GM18861 (cell line): Measurements from ENCODE around the gene TPSAB1.
"Not testable (repeated sequence)": the region's sequence is repeated elsewhere in the genome, so short reads cannot be mapped to it uniquely, and the experiment has no call there.

ENCODE experiments used
- ATAC-seq: cut with Tn5 transposase; IDR thresholded peaks from one replicate; pipeline ENCODE4 v1.9.1; 2021; ENCODE audit not compliant: unreplicated experiment

The TPSAB1 gene

GRCh38 chr16:1223355-1224214 lies 16.9 kb upstream of the TPSAB1 start:
- no peak for ATAC-seq

GRCh38 chr16:1224558-1224957 lies 15.9 kb upstream of the TPSAB1 start:
- no peak for ATAC-seq

- no peak for ATAC-seq
Observed at GRCh38 chr16:1225051-1225451, 15.5 kb upstream of the TPSAB1 start, which contains the start of gene TPSG1. Gene TPSG1, minus strand, starts transcription at chr16:1225268. Its CDS starts 16 bp downstream, at chr16:1225252.

GRCh38 chr16:1225728-1226311 lies 14.7 kb upstream of the TPSAB1 start:
- not testable (repeated sequence) for ATAC-seq

- not testable (repeated sequence) for ATAC-seq
Observed at GRCh38 chr16:1226692-1227091, 13.8 kb upstream of the TPSAB1 start.

- not testable (repeated sequence) for ATAC-seq
Observed at GRCh38 chr16:1228227-1228626, 12.3 kb upstream of the TPSAB1 start.

- not testable (repeated sequence) for ATAC-seq
Observed at GRCh38 chr16:1229476-1229875, 11.0 kb upstream of the TPSAB1 start.

GRCh38 chr16:1230084-1230470 lies 10.4 kb upstream of the TPSAB1 start, which contains the start of gene TPSB2:
Gene TPSB2, minus strand, starts transcription at chr16:1230184. Its CDS starts 233 bp downstream, at chr16:1229951.
- not testable (repeated sequence) for ATAC-seq

- ATAC-seq: not testable (repeated sequence)
Observed at GRCh38 chr16:1230471-1231212, 9.9 kb upstream of the TPSAB1 start.

- ATAC-seq: not testable (repeated sequence)
Observed at GRCh38 chr16:1231301-1231700, 9.2 kb upstream of the TPSAB1 start.

GRCh38 chr16:1232049-1232748 lies 8.3 kb upstream of the TPSAB1 start:
- not testable (repeated sequence) for ATAC-seq

GRCh38 chr16:1236659-1237058 lies 3.8 kb upstream of the TPSAB1 start:
- ATAC-seq: not testable (repeated sequence)

- no peak for ATAC-seq
Observed at GRCh38 chr16:1237990-1238389, 2.5 kb upstream of the TPSAB1 start.

- not testable (repeated sequence) for ATAC-seq
Observed at GRCh38 chr16:1238909-1239308, 1.6 kb upstream of the TPSAB1 start.

- ATAC-seq: not testable (repeated sequence)
Observed at GRCh38 chr16:1239575-1239974, 930 bp upstream of the TPSAB1 start.

GRCh38 chr16:1241081-1241480 lies 576 bp downstream of the TPSAB1 start:
- ATAC-seq: not testable (repeated sequence)

- not testable (repeated sequence) for ATAC-seq
Observed at GRCh38 chr16:1243363-1243762, 2.9 kb downstream of the TPSAB1 start.

- ATAC-seq: not testable (repeated sequence)
Observed at GRCh38 chr16:1243907-1244850, 3.7 kb downstream of the TPSAB1 start.

- ATAC-seq: no peak
Observed at GRCh38 chr16:1244881-1245280, 4.4 kb downstream of the TPSAB1 start.
